Keratinocyte (primary cell): ENCODE data around the gene IGF2BP1. TPM values are rescaled to one million over a fixed set of nuclear protein-coding genes. Genes with fewer than 3 reads are reported as not detected.

Experiments
- DNase-seq: peaks from one replicate; pipeline ENCODE4 v3.0.0-alpha.2; 2011; ENCODE audit warnings: low read depth, missing footprints, low spot score
- FAIRE-seq: peaks from 2 replicates; lab custom pipeline; 2011; peaks lifted over from hg19 to GRCh38; lab: Jason Lieb, UNC
- H2AFZ ChIP-seq: 2 replicates; pipeline ENCODE4 v1.6.0; 2012; ENCODE audit warnings: low read length, control low read depth, inconsistent platforms; ENCODE audit not compliant: control insufficient read depth
- H3K27ac ChIP-seq: 2 replicates; pipeline ENCODE4 v1.5.1; 2011; ENCODE audit warnings: low read length; ENCODE audit not compliant: control insufficient read depth, insufficient read depth
- H3K27me3 ChIP-seq: 3 replicates; pipeline ENCODE4 v1.6.0; 2011; ENCODE audit warnings: low read length; ENCODE audit not compliant: control insufficient read depth, insufficient read depth; ENCODE audit errors: extremely low read depth
- H3K36me3 ChIP-seq, 2 experiments: 2 replicates in 1 of 2; 3 replicates in 1 of 2; pipeline ENCODE4 v1.5.1; 2011; ENCODE audit warnings: low read length in 2 of 2, mild to moderate bottlenecking in 1 of 2; ENCODE audit not compliant: control insufficient read depth in 2 of 2, insufficient read depth in 2 of 2; ENCODE audit errors: extremely low read depth in 1 of 2
- H3K4me1 ChIP-seq: 3 replicates; pipeline ENCODE4 v1.5.1; 2011; ENCODE audit warnings: low read length; ENCODE audit not compliant: control insufficient read depth, insufficient read depth; ENCODE audit errors: extremely low read depth
- H3K4me2 ChIP-seq: 3 replicates; pipeline ENCODE4 v1.6.0; 2011; ENCODE audit warnings: low read depth, low read length; ENCODE audit not compliant: control insufficient read depth, insufficient read depth; ENCODE audit errors: extremely low read depth
- H3K4me3 ChIP-seq, 3 experiments: fragments of 200-600 bp in 1 of 3; sonication (generic) in 1 of 3; 2 replicates in 2 of 3; 3 replicates in 1 of 3; pipeline ENCODE4 v1.5.1; 2011 to 2016; ENCODE audit warnings: low read length in 3 of 3, mild to moderate bottlenecking in 3 of 3, control low read depth in 2 of 3, inconsistent platforms in 1 of 3, low read depth in 1 of 3, mixed read lengths in 1 of 3, mixed run types in 1 of 3, moderate library complexity in 1 of 3; ENCODE audit not compliant: control insufficient read depth in 2 of 3, insufficient read depth in 2 of 3; ENCODE audit errors: extremely low read depth in 1 of 3
- H3K79me2 ChIP-seq: 2 replicates; pipeline ENCODE4 v1.6.0; 2012; ENCODE audit warnings: low read length; ENCODE audit not compliant: control insufficient read depth, insufficient read depth
- H3K9ac ChIP-seq: 3 replicates; pipeline ENCODE4 v1.6.0; 2011; ENCODE audit warnings: low read length; ENCODE audit not compliant: control insufficient read depth, insufficient read depth; ENCODE audit errors: extremely low read depth
- H3K9me1 ChIP-seq: 3 replicates; pipeline ENCODE4 v1.6.0; 2011; ENCODE audit warnings: low read length; ENCODE audit not compliant: control insufficient read depth, insufficient read depth; ENCODE audit errors: extremely low read depth
- H3K9me3 ChIP-seq: 2 replicates; pipeline ENCODE4 v1.5.1; 2012; ENCODE audit warnings: low read depth, low read length; ENCODE audit not compliant: control insufficient read depth
- H4K20me1 ChIP-seq: 3 replicates; pipeline ENCODE4 v1.6.0; 2011; ENCODE audit warnings: low read length; ENCODE audit not compliant: control insufficient read depth, insufficient read depth; ENCODE audit errors: extremely low read depth
- EZH2 ChIP-seq: IDR thresholded peaks from one replicate; pipeline ENCODE4 v1.6.1; 2012; ENCODE audit warnings: inconsistent platforms, mild to moderate bottlenecking, low read length, moderate library complexity
- dilution Hi-C: fragments of 300-500 bp; cut with MboI; formaldehyde crosslinking; loops from one replicate; pipeline ENCODE4 v1.7.0; 2020; ENCODE audit warnings: low sequenced_read_pairs; ENCODE audit not compliant: extremely low pct_ligation_motif_present
- polyA plus RNA-seq, 5 experiments: library from polyadenylated mRNA; depleted of rRNA in 3 of 5; stranded (reverse) in 3 of 5; stranded (forward) in 1 of 5; unstranded in 1 of 5; fragments of >200 nt; gene quantifications; 1 replicate in 1 of 5; 2 replicates in 3 of 5; 3 replicates in 1 of 5; pipeline versions ENCODE4 v1.2.1 to v1.2.3, GENCODE V29; 2011 to 2012; ENCODE audit warnings: missing spikeins in 2 of 5, low read depth in 1 of 5, low replicate concordance in 1 of 5
- TF ChIP-seq, protein P1 (sequence below), 3 experiments: IDR thresholded peaks in 1 of 3; conservative IDR thresholded peaks in 1 of 3; optimal IDR thresholded peaks in 1 of 3; 2 replicates in 2 of 3; 3 replicates in 1 of 3; pipeline versions ENCODE3 to v1.5.1; 2011; ENCODE audit warnings: low read length in 3 of 3, mild to moderate bottlenecking in 3 of 3, moderate library complexity in 2 of 3, control low read depth in 1 of 3, inconsistent platforms in 1 of 3; ENCODE audit not compliant: insufficient read depth in 2 of 3; ENCODE audit errors: extremely low read depth in 1 of 3

Gene IGF2BP1
- polyA plus RNA-seq, 1 donor (not counting 4 experiments of a cell fraction or from before 2014, with no cell fraction given) = not detected

DNA sequence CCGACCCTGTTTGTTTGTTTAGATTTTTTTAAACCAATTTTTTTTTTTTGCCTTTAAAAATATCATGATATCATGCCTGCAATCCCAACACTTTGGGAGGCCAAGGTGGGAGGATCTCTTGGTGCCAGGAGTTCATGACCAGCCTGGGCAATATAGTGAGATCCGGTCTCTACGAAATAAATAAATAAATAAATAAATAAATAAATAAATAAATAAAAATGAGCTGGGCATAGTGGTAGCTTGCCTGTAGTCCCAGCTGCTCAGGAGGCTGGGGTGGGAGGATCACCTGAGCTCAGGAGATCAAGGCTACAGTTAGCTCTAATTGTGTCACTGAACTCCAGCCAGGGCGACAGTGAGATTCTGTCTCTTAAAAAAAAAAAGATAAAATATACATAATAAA is 8.1 kb upstream of the IGF2BP1 start:
- Histone ChIP-seq H3K4me1 (no peaks in the 10 kb centered on the region), H3K27me3 (peaks cover 25% of the 10 kb centered on the region), H2AFZ (no peak overlapping the region), H3K27ac (no peak overlapping the region), H3K79me2 (no peaks in the 10 kb centered on the region), H3K9ac (no peak overlapping the region), H3K4me2 (no peak overlapping the region), H4K20me1 (no peaks in the 10 kb centered on the region), H3K36me3 (no peaks in the 10 kb centered on the region), H3K9me1 (no peaks in the 10 kb centered on the region), H3K4me3 (no peak overlapping the region), H3K9me3 (no peaks in the 10 kb centered on the region)
- DNase-seq (no peak), FAIRE-seq (no peak)
- TF ChIP-seq, protein P1, sequence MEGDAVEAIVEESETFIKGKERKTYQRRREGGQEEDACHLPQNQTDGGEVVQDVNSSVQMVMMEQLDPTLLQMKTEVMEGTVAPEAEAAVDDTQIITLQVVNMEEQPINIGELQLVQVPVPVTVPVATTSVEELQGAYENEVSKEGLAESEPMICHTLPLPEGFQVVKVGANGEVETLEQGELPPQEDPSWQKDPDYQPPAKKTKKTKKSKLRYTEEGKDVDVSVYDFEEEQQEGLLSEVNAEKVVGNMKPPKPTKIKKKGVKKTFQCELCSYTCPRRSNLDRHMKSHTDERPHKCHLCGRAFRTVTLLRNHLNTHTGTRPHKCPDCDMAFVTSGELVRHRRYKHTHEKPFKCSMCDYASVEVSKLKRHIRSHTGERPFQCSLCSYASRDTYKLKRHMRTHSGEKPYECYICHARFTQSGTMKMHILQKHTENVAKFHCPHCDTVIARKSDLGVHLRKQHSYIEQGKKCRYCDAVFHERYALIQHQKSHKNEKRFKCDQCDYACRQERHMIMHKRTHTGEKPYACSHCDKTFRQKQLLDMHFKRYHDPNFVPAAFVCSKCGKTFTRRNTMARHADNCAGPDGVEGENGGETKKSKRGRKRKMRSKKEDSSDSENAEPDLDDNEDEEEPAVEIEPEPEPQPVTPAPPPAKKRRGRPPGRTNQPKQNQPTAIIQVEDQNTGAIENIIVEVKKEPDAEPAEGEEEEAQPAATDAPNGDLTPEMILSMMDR (optimal IDR thresholded peaks at IDR 0.05 in 1 of 3, IDR thresholded peaks at IDR 0.05 in 1 of 3, conservative IDR thresholded peaks at IDR 0.05 in 1 of 3; ENCODE audit: extremely low read depth in 1 of 3, insufficient read depth in 2 of 3, low read length in 3 of 3) = no peak
- no peak for TF ChIP-seq EZH2
- dilution Hi-C loops = no loop called here

- no peak for DNase-seq
- Histone ChIP-seq H3K79me2 (no peaks in the 10 kb centered on the region), H4K20me1 (no peaks in the 10 kb centered on the region), H3K9me3 (no peaks in the 10 kb centered on the region), H3K9ac (no peak overlapping the region), H3K4me3 (no peak overlapping the region), H3K9me1 (no peaks in the 10 kb centered on the region), H3K36me3 (no peaks in the 10 kb centered on the region), H3K4me2 (no peak overlapping the region), H3K4me1 (no peaks in the 10 kb centered on the region), H3K27ac (no peak overlapping the region), H3K27me3 (peaks cover 37% of the 10 kb centered on the region), H2AFZ (no peak overlapping the region)
- dilution Hi-C loops = no loop called here
- TF ChIP-seq, protein P1 (optimal IDR thresholded peaks at IDR 0.05 in 1 of 3, IDR thresholded peaks at IDR 0.05 in 1 of 3, conservative IDR thresholded peaks at IDR 0.05 in 1 of 3; ENCODE audit: extremely low read depth in 1 of 3, insufficient read depth in 2 of 3, low read length in 3 of 3) = no peak
- no peak for TF ChIP-seq EZH2
- no peak for FAIRE-seq
Measured at GRCh38 chr17:48990882-48991357, 6.3 kb upstream of the IGF2BP1 start.
